Uterus (tissue), 2 donors: Measurements from ENCODE around the gene KCNE5.

Experiments used
- CTCF ChIP-seq, 4 experiments: fragments of 200-600 bp in 2 of 4; fragments of 450-650 bp in 2 of 4; sonication (generic) in 2 of 4; IDR thresholded peaks; one replicate each; pipeline ENCODE4 v1.5.1; 2016 to 2019; ENCODE audit warnings: antibody characterized with exemption in 4 of 4, mild to moderate bottlenecking in 2 of 4, moderate library complexity in 1 of 4
- POLR2A ChIP-seq, 2 donors: fragments of 450-650 bp; IDR thresholded peaks; one replicate each; pipeline ENCODE4 v1.6.1; 2016; ENCODE audit warnings: antibody characterized with exemption in 2 of 2, mild to moderate bottlenecking in 1 of 2, moderate library complexity in 1 of 2

- no peak for TF ChIP-seq POLR2A (IDR thresholded peaks at IDR 0.05)
- TF ChIP-seq CTCF (IDR thresholded peaks at IDR 0.05): no peak
Observed at GRCh38 chrX:109635146-109635545, 10.2 kb upstream of the KCNE5 start.
